ENCODE data around the gene EEFSEC.

The EEFSEC gene

GRCh38 chr3:128153156-128154041 lies at the start of gene EEFSEC:
Gene EEFSEC (plus strand): TSS chr3:128153481. CDS start chr3:128153508, 27 bp downstream.
- peak; percentile 33 for DNase-seq

GRCh38 chr3:128107834-128108233 lies 45.4 kb upstream of the EEFSEC start:
- DNase-seq: no peak

- no peak for DNase-seq
Measured at GRCh38 chr3:128111147-128111546, 42.1 kb upstream of the EEFSEC start.

- DNase-seq: no peak
Measured at GRCh38 chr3:128112357-128112968, 40.8 kb upstream of the EEFSEC start.

- DNase-seq: no peak
Measured at GRCh38 chr3:128113817-128114794, 39.2 kb upstream of the EEFSEC start.

GRCh38 chr3:128122013-128122412 lies 31.3 kb upstream of the EEFSEC start:
- DNase-seq: no peak

- no peak for DNase-seq
Measured at GRCh38 chr3:128123156-128123537, 30.1 kb upstream of the EEFSEC start.

- DNase-seq: peak; percentile 99
Measured at GRCh38 chr3:128123538-128124368, 29.5 kb upstream of the EEFSEC start, which contains the start of gene RUVBL1. Gene RUVBL1 (minus strand): TSS chr3:128123812. CDS start chr3:128123724, 88 bp downstream.

GRCh38 chr3:128127236-128127635 lies 26.0 kb upstream of the EEFSEC start:
- no peak for DNase-seq

- DNase-seq: no peak
Measured at GRCh38 chr3:128128251-128128650, 25.0 kb upstream of the EEFSEC start.

GRCh38 chr3:128131897-128132646 lies 21.2 kb upstream of the EEFSEC start:
- DNase-seq: no peak

- DNase-seq: peak; percentile 50
Measured at GRCh38 chr3:128133273-128133883, 19.9 kb upstream of the EEFSEC start.

- no peak for DNase-seq
Measured at GRCh38 chr3:128143496-128143895, 9.8 kb upstream of the EEFSEC start.

GRCh38 chr3:128144512-128145187 lies 8.6 kb upstream of the EEFSEC start:
- no peak for DNase-seq

- no peak for DNase-seq
Measured at GRCh38 chr3:128145279-128145678, 8.0 kb upstream of the EEFSEC start.

- no peak for DNase-seq
Measured at GRCh38 chr3:128146201-128146600, 7.1 kb upstream of the EEFSEC start.

- DNase-seq: no peak
Measured at GRCh38 chr3:128149650-128150049, 3.6 kb upstream of the EEFSEC start.

GRCh38 chr3:128151758-128152274 lies 1.5 kb upstream of the EEFSEC start:
- no peak for DNase-seq

GRCh38 chr3:128152419-128153155 lies 694 bp upstream of the EEFSEC start:
- no peak for DNase-seq

Data from NCI-H2081 treated with DMSO at 0.1 percent for 48 hours (cell line).